ENCODE measurements around the gene UQCR11. TPM values are rescaled to one million over a fixed set of nuclear protein-coding genes. Genes with fewer than 3 reads are reported as not detected.

UQCR11 gene
- total and polyA plus RNA-seq, 2 of the 8 experiments (the other 6 are each of a cell fraction or from before 2014, with no cell fraction given): 162 to 171 TPM

DNA sequence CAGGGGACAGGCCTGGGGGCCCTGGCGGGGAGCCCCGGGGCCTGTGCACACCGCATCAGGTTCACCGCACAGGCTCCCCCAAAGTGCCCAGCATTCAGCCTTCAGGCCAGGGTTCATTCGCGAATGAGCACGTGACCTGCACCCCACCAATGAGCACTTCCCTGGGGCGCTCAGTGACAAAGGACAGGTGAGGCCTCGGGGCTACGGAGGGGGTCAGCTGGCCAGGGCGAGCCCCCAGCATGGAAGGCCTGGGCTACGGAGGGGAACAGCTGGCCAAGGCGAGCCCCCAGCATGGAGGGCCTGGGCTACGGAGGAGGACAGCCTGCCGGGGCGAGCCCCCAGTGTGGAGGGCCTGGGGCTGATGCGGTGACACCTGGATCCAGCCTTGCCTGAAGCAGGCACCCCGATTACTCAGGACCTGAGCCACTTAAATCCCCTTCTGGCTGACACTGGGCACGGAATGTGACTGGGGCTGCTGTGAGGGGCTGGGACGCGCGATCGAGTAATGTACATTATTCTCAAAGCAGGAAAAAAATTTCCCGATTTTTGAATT lies 24.1 kb upstream of the UQCR11 start:
- POLR2A ChIA-PET (ENCODE audit: partially characterized antibody): interaction anchor here (2.1 kb wide), 1 partner anchor 10 kb away, joined by 6 read pairs; no protein-coding TSS in a partner anchor
- Histone ChIP-seq H4K8ac (ENCODE audit: extremely low read depth, insufficient read depth, low read length) (peak overlapping the region; percentile 28; the same call in 1 of the 2 replicates), H3K56ac (replicated peaks; ENCODE audit: insufficient read length, low read depth, low read length) (no peak overlapping the region), H3K23ac (ENCODE audit: insufficient read length) (no peak overlapping the region), H3K14ac (ENCODE audit: insufficient read length) (no peak overlapping the region), H2BK15ac (ENCODE audit: low read length) (no peak overlapping the region), H3K23me2 (ENCODE audit: low read depth, low read length) (no peaks in the 10 kb centered on the region), H2BK12ac (ENCODE audit: low read depth, low read length) (no peak overlapping the region), H3K4me1 (replicated peaks in 1 of 4; ENCODE audit: control insufficient read depth in 3 of 4, insufficient read depth in 4 of 4, low read length in 3 of 4) (no peaks in the 10 kb centered on the region), H3K9ac (replicated peaks in 1 of 4; ENCODE audit: extremely low read depth in 1 of 4, low read depth in 3 of 4, low read length in 3 of 4) (no peak overlapping the region), H2AK5ac (ENCODE audit: low read depth, low read length) (no peak overlapping the region), H2BK20ac (ENCODE audit: low read length) (no peak overlapping the region), H2BK120ac (replicated peaks; ENCODE audit: low read depth, low read length) (no peak overlapping the region), H3K4ac (replicated peaks; ENCODE audit: insufficient read length, low read depth, low read length) (no peak overlapping the region), H2AFZ (ENCODE audit: low read length) (no peak overlapping the region), H3K79me1 (ENCODE audit: low read depth, low read length) (peaks cover 15% of the 10 kb centered on the region), H3K9me3 (ENCODE audit: insufficient read depth in 2 of 2, low read depth in 1 of 2, low read length in 1 of 2) (no peaks in the 10 kb centered on the region), H4K5ac (ENCODE audit: insufficient read length, low read depth, low read length) (no peak overlapping the region), H3K4me3 (ENCODE audit: extremely low read depth in 1 of 4, insufficient read depth in 2 of 4, low read depth in 3 of 4, low read length in 4 of 4) (no peak overlapping the region), H3K4me2 (ENCODE audit: insufficient read depth in 1 of 2, low read depth in 2 of 2, low read length in 2 of 2) (no peak overlapping the region), H3K27ac (ENCODE audit: low read depth, low read length) (no peak overlapping the region), H3K18ac (ENCODE audit: extremely low read depth, low read length) (no peak overlapping the region), H3K79me2 (ENCODE audit: control insufficient read depth in 1 of 2, insufficient read depth in 2 of 2, low read length in 2 of 2) (peaks cover 0 to 15% of the 10 kb centered on the region in 2 experiments; a peak in 1 of 4 replicates), H3K36me3 (ENCODE audit: control insufficient read depth in 2 of 4, insufficient read depth in 4 of 4, low read length in 3 of 4) (peaks cover 7 to 40% (median 32%) of the 10 kb centered on the region in 4 experiments; a peak in 6 of 8 replicates), H4K91ac (replicated peaks; ENCODE audit: insufficient read length, low read length) (no peak overlapping the region), H4K20me1 (replicated peaks in 1 of 2; ENCODE audit: control insufficient read depth in 1 of 2, insufficient read depth in 2 of 2, low read length in 2 of 2) (peaks cover 26% of the 10 kb centered on the region in 2 experiments), H3K27me3 (replicated peaks in 1 of 4; ENCODE audit: control insufficient read depth in 3 of 4, extremely low read depth in 1 of 4, insufficient read depth in 3 of 4, low read length in 3 of 4) (no peaks in the 10 kb centered on the region), H2BK5ac (ENCODE audit: low read depth, low read length) (no peak overlapping the region)
- DNase-seq (ENCODE audit: low read depth in 1 of 2, low spot score in 2 of 2): no peak
- FAIRE-seq: no peak
- WGBS, 2 experiments (ENCODE audit: extremely low coverage in 1 of 2, insufficient coverage in 1 of 2, insufficient read length in 1 of 2, insufficient replicate concordance in 2 of 2, low coverage in 1 of 2, low lambda C conversion rate in 2 of 2, missing lambda C conversion rate in 1 of 2): 89% methylated on average over 20 of the region's 24 CpGs; no CpG with 5 or more reads in 1 of the 2 experiments
- no peak for TF ChIP-seq RFX5 (IDR thresholded peaks at IDR 0.05; ENCODE audit: borderline replicate concordance, low read depth, low read length)
- 0 out of 2 replicates have a peak, but pooled peaks have one; percentile 13 for TF ChIP-seq KDM1A (IDR thresholded peaks at IDR 0.05; ENCODE audit: borderline replicate concordance, low read length)
- CTCF ChIA-PET (ENCODE audit: partially characterized antibody): no interaction called here
